Neuronal stem cell (in vitro differentiated cells): ENCODE measurements around the gene FANCL.

Experiments used
- DNase-seq: peaks from one replicate; pipeline ENCODE4 v3.0.0-alpha.2; 2013; ENCODE audit warnings: low spot score
- H2AFZ ChIP-seq: one replicate; pipeline ENCODE4 v1.6.1; 2013; ENCODE audit warnings: mild to moderate bottlenecking, low read length, inconsistent platforms
- H2AK5ac ChIP-seq: 2 replicates; pipeline ENCODE4 v1.6.1; 2013; ENCODE audit warnings: low read depth, mild to moderate bottlenecking, inconsistent platforms, low read length, moderate library complexity, mixed read lengths
- H2BK120ac ChIP-seq: 2 replicates; pipeline ENCODE4 v1.6.1; 2013; ENCODE audit warnings: low read depth, mild to moderate bottlenecking, inconsistent platforms, low read length, moderate library complexity, mixed read lengths
- H2BK12ac ChIP-seq: one replicate; pipeline ENCODE4 v1.6.1; 2013; ENCODE audit warnings: low read length, inconsistent platforms
- H2BK15ac ChIP-seq: 2 replicates; pipeline ENCODE4 v1.6.1; 2013; ENCODE audit warnings: mild to moderate bottlenecking, low read length, inconsistent platforms, mixed read lengths
- H2BK5ac ChIP-seq: one replicate; pipeline ENCODE4 v1.6.1; 2013; ENCODE audit warnings: inconsistent platforms, mild to moderate bottlenecking, low read length, moderate library complexity
- H3K14ac ChIP-seq: one replicate; pipeline ENCODE4 v1.6.1; 2013; ENCODE audit warnings: low read length, inconsistent platforms
- H3K18ac ChIP-seq: 2 replicates; pipeline ENCODE4 v1.6.1; 2013; ENCODE audit warnings: low read length, inconsistent platforms
- H3K23ac ChIP-seq: 2 replicates; pipeline ENCODE4 v1.6.1; 2013; ENCODE audit warnings: low read depth, mild to moderate bottlenecking, mixed read lengths, low read length, inconsistent platforms; ENCODE audit not compliant: poor library complexity
- H3K27ac ChIP-seq: replicated peaks from 3 replicates; pipeline ENCODE4 v1.5.1; 2013; ENCODE audit warnings: low read length, inconsistent platforms
- H3K27me3 ChIP-seq, 3 experiments: 2 replicates each; pipeline ENCODE4 v1.6.1; 2013; ENCODE audit warnings: low read length in 3 of 3, mild to moderate bottlenecking in 2 of 3, inconsistent platforms in 1 of 3, low read depth in 1 of 3, mixed read lengths in 1 of 3, moderate library complexity in 1 of 3; ENCODE audit not compliant: control insufficient read depth in 3 of 3, insufficient read depth in 3 of 3
- H3K36me3 ChIP-seq, 2 donors: replicated peaks in 1 of 2; 2 replicates each; pipeline ENCODE4 v1.6.1; 2013; ENCODE audit warnings: low read length in 2 of 2; ENCODE audit not compliant: control insufficient read depth in 2 of 2, insufficient read depth in 2 of 2
- H3K4ac ChIP-seq: 2 replicates; pipeline ENCODE4 v1.6.1; 2013; ENCODE audit warnings: inconsistent platforms, mild to moderate bottlenecking, low read length, moderate library complexity
- H3K4me1 ChIP-seq, 2 donors: 1 replicate in 1 of 2; 2 replicates in 1 of 2; pipeline ENCODE4 v1.6.1; 2013; ENCODE audit warnings: low read length in 2 of 2, low read depth in 1 of 2; ENCODE audit not compliant: control insufficient read depth in 2 of 2, insufficient read depth in 1 of 2
- H3K4me2 ChIP-seq: one replicate; pipeline ENCODE4 v1.6.1; 2013; ENCODE audit warnings: mild to moderate bottlenecking, low read length, inconsistent platforms; ENCODE audit not compliant: insufficient read depth, poor library complexity, severe bottlenecking
- H3K4me3 ChIP-seq, 2 donors: 2 replicates each; pipeline ENCODE4 v1.5.1; 2013; ENCODE audit warnings: low read length in 2 of 2, mild to moderate bottlenecking in 2 of 2, inconsistent platforms in 1 of 2, moderate library complexity in 1 of 2
- H3K79me1 ChIP-seq: one replicate; pipeline ENCODE4 v1.6.1; 2013; ENCODE audit warnings: low read depth, mild to moderate bottlenecking, inconsistent platforms, low read length, moderate library complexity
- H3K9ac ChIP-seq: one replicate; pipeline ENCODE4 v1.6.1; 2013; ENCODE audit warnings: mild to moderate bottlenecking, low read depth, low read length, inconsistent platforms; ENCODE audit not compliant: poor library complexity
- H3K9me3 ChIP-seq, 2 donors: replicated peaks in 1 of 2; 2 replicates each; pipeline versions ENCODE3 to v1.6.1; 2013; ENCODE audit warnings: low read length in 2 of 2, mild to moderate bottlenecking in 2 of 2, inconsistent platforms in 1 of 2, low read depth in 1 of 2, mixed read lengths in 1 of 2, moderate library complexity in 1 of 2; ENCODE audit not compliant: control insufficient read depth in 2 of 2, insufficient read depth in 1 of 2
- H4K8ac ChIP-seq: one replicate; pipeline ENCODE4 v1.6.1; 2013; ENCODE audit warnings: low read depth, mild to moderate bottlenecking, inconsistent platforms, low read length, moderate library complexity
- H4K91ac ChIP-seq: one replicate; pipeline ENCODE4 v1.6.1; 2013; ENCODE audit warnings: low read length, low read depth, mild to moderate bottlenecking, inconsistent platforms; ENCODE audit not compliant: poor library complexity
- WGBS, 2 donors: extraction: QIAGEN DNeasy Blood & Tissue Kit; methylation state at CpG; one replicate each; pipeline ENCODE4 v1.1.7; 2013; ENCODE audit warnings: missing lambda C conversion rate in 2 of 2, mixed read lengths in 1 of 2; ENCODE audit not compliant: insufficient read length in 2 of 2, insufficient replicate concordance in 1 of 2; ENCODE audit errors: extremely low coverage in 2 of 2; 5-methylcytosine and 5-hydroxymethylcytosine counted together

The FANCL gene

DNA sequence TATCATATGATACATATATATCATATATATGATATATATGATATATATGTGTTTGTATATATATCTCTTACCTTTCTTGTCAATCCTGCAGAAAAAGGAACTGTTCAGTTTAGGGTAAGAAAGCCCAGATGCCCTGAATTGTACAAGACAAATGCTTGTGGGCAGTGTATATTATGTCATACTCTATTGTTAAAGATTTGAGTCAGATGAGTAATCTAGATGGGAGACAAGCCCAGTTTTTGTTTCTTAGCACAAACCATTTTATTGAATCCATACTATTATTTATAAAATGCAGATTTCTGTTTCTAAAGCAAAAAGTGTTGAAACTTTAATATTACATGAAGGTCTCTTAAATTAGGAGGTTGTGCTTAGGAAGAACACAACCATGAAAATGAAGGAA lies 103.9 kb downstream of the FANCL start:
- Histone ChIP-seq H2AK5ac (no peak overlapping the region), H2AFZ (no peak overlapping the region), H3K14ac (no peak overlapping the region), H3K27me3 (no peaks in the 10 kb centered on the region), H3K9me3 (no peaks in the 10 kb centered on the region), H3K4ac (no peak overlapping the region), H3K18ac (no peak overlapping the region), H4K91ac (no peak overlapping the region), H3K23ac (no peak overlapping the region), H3K27ac (no peak overlapping the region), H3K4me3 (no peak overlapping the region), H2BK15ac (no peak overlapping the region), H2BK120ac (no peak overlapping the region), H4K8ac (no peak overlapping the region), H2BK12ac (no peak overlapping the region), H2BK5ac (no peak overlapping the region), H3K4me1 (no peaks in the 10 kb centered on the region), H3K79me1 (no peaks in the 10 kb centered on the region), H3K9ac (no peak overlapping the region), H3K4me2 (no peak overlapping the region), H3K36me3 (no peaks in the 10 kb centered on the region)
- DNase-seq: no peak

DNA sequence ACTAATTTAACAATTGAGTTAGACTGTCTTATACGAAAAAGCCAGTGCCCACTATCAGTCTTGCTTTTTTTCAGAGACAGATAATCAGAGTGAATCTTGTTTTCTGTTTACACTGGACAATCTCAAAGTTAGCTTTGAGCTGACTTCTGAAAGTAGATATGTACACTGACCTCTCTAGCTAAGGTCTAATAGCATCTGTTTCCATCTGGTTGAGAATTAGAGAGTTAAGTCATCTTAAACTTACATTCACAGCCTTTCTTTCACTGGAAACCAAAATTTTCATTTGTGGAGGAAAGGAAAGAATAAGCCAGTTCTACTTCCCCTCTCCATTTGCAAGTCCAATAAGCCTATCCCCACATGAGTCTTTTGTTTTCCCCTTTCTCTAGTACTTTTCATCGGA lies 105.3 kb downstream of the FANCL start:
- H2AFZ ChIP-seq: peak overlapping the region; percentile 48
- H3K4ac ChIP-seq: no peak overlapping the region
- no peaks in the 10 kb centered on the region for H3K27me3 ChIP-seq
- H3K4me2 ChIP-seq: no peak overlapping the region
- no peak overlapping the region for H4K8ac ChIP-seq
- H3K27ac ChIP-seq: no peak overlapping the region
- DNase-seq: no peak
- no peak overlapping the region for H2BK15ac ChIP-seq
- H3K79me1 ChIP-seq: no peaks in the 10 kb centered on the region
- H3K4me1 ChIP-seq: no peaks in the 10 kb centered on the region
- no peaks in the 10 kb centered on the region for H3K36me3 ChIP-seq
- H3K9ac ChIP-seq: no peak overlapping the region
- H3K9me3 ChIP-seq: no peaks in the 10 kb centered on the region
- no peak overlapping the region for H3K23ac ChIP-seq
- H2BK12ac ChIP-seq: no peak overlapping the region
- H2BK5ac ChIP-seq: no peak overlapping the region
- WGBS, 2 donors: no CpG with 5 or more reads among the region's 2 CpGs
- no peak overlapping the region for H3K4me3 ChIP-seq
- H3K18ac ChIP-seq: no peak overlapping the region
- H2BK120ac ChIP-seq: no peak overlapping the region
- no peak overlapping the region for H2AK5ac ChIP-seq
- no peak overlapping the region for H4K91ac ChIP-seq
- H3K14ac ChIP-seq: no peak overlapping the region

DNA sequence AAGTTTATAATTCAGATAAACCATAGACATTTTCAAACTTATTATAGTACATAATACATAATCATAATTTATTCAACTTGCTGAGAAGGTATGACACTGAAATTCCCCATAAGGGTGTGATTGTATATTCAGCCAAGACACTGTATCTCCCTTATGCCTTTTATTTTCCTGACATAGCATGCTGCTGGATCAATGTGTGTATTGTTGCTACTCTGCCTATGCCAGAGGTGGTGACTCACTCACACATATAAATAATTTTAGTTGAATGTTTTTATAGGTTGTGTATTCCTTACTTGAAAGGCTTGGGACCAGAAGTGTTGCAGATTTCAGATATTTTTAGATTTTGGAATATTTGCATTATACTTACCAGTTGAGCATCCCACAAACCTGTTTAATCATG lies 107.7 kb downstream of the FANCL start:
- no peak overlapping the region for H2BK12ac ChIP-seq
- no peak overlapping the region for H4K8ac ChIP-seq
- no peak overlapping the region for H2BK5ac ChIP-seq
- H3K79me1 ChIP-seq: no peaks in the 10 kb centered on the region
- H3K9ac ChIP-seq: no peak overlapping the region
- no peak overlapping the region for H3K4me3 ChIP-seq
- DNase-seq: no peak
- no peak overlapping the region for H3K23ac ChIP-seq
- H3K27ac ChIP-seq: no peak overlapping the region
- H4K91ac ChIP-seq: no peak overlapping the region
- H3K36me3 ChIP-seq: no peaks in the 10 kb centered on the region
- no peak overlapping the region for H3K4ac ChIP-seq
- no peak overlapping the region for H2BK15ac ChIP-seq
- H3K9me3 ChIP-seq: no peaks in the 10 kb centered on the region
- H3K4me1 ChIP-seq: no peaks in the 10 kb centered on the region
- no peak overlapping the region for H3K18ac ChIP-seq
- H3K27me3 ChIP-seq: no peaks in the 10 kb centered on the region
- no peak overlapping the region for H3K14ac ChIP-seq
- H2BK120ac ChIP-seq: no peak overlapping the region
- no peak overlapping the region for H3K4me2 ChIP-seq
- H2AK5ac ChIP-seq: no peak overlapping the region
- H2AFZ ChIP-seq: no peak overlapping the region

DNA sequence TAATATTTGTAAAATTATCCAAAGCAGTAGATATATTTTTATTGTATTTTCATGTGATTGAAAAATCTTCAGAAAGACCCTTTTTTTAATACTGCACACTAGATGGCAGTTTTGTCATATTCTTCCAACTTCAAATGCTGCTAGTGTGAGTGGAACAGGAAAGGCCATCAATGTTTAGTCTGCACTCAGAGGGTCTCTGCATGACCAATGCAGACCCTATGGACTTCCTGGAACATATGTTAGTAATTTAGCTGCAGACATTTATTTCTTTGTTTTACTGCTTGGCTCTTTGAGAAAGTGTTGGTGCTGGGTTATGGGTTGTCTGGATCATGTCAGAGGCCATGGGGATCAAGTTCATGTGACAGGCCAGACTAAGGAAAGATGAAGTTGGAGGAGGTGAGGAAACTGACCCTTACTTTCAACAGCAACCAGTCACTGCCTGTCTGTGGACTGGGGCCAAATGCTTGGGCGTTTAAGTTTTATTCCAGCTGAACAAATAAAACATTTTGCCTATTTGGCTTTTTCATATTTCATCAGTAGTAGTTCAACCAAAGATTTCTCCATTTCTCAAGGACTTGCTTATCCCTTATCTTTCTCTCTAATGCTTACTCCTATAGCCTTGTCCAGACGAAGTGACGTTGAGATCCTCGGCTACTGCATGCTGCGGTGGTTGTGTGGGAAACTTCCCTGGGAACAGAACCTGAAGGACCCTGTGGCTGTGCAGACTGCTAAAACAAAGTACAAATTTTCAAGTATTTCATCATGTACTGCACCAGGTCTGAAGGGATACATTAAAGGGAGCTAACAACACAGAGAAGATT lies 109.7 kb downstream of the FANCL start:
- Histone ChIP-seq H3K36me3 (no peaks in the 10 kb centered on the region), H2BK12ac (no peak overlapping the region), H2AFZ (no peak overlapping the region), H3K4me2 (no peak overlapping the region), H3K79me1 (no peaks in the 10 kb centered on the region), H2BK5ac (no peak overlapping the region), H3K4me1 (no peaks in the 10 kb centered on the region), H3K14ac (no peak overlapping the region), H4K91ac (no peak overlapping the region), H2BK15ac (no peak overlapping the region), H3K18ac (no peak overlapping the region), H3K4ac (no peak overlapping the region), H3K27ac (no peak overlapping the region), H3K4me3 (no peak overlapping the region), H3K9me3 (no peaks in the 10 kb centered on the region), H3K27me3 (no peaks in the 10 kb centered on the region), H3K23ac (no peak overlapping the region), H4K8ac (no peak overlapping the region), H2BK120ac (no peak overlapping the region), H3K9ac (no peak overlapping the region), H2AK5ac (no peak overlapping the region)
- DNase-seq: no peak
- WGBS, 2 donors: no CpG with 5 or more reads among the region's 5 CpGs
